K562 (cell line): ENCODE results near the gene SENP7. TPM values are rescaled to one million over a fixed set of nuclear protein-coding genes. Genes with fewer than 3 reads are reported as not detected.

Experiments
- DEAF1 ChIP-seq: fragments of 450-650 bp; formaldehyde crosslinking; IDR thresholded peaks from 2 replicates; pipeline ENCODE4 v1.4.0; 2020; ENCODE audit warnings: mild to moderate bottlenecking, moderate library complexity
- HINFP ChIP-seq: fragments of 450-650 bp; conservative IDR thresholded peaks from 2 replicates; pipeline ENCODE4 v1.6.1; 2016; ENCODE audit warnings: missing genetic modification characterization, low read depth, mild to moderate bottlenecking, control low read depth, missing compliant biosample characterization
- ZKSCAN8 ChIP-seq: fragments of 200-800 bp; sonication (Bioruptor generic); IDR thresholded peaks from 2 replicates; pipeline ENCODE4 v1.6.1; 2016; ENCODE audit warnings: missing genetic modification characterization, missing compliant biosample characterization
- ZNF431 ChIP-seq: sonication (generic); formaldehyde crosslinking; IDR thresholded peaks from 2 replicates; pipeline ENCODE4 v1.8.0; 2022; ENCODE audit warnings: mild to moderate bottlenecking, missing genetic modification reagents
- ZNF644 ChIP-seq: fragments of 200-800 bp; sonication (Bioruptor generic); IDR thresholded peaks from 2 replicates; pipeline ENCODE4 v1.6.1; 2016; ENCODE audit warnings: low read depth, missing genetic modification characterization, missing compliant biosample characterization
- polyA plus RNA-seq, 8 experiments: library from polyadenylated mRNA; depleted of rRNA in 4 of 8; stranded (reverse) in 5 of 8; unstranded in 3 of 8; fragments of >200 nt; fragmentation: Nextera tagmentation in 2 of 8; fragmentation: Illumina TruSeq in 1 of 8; extraction: Ambion mirVana in 2 of 8; extraction: Trizol in 1 of 8; gene quantifications; 2 replicates each; pipeline versions ENCODE4 v1.2.1 to v1.2.3, GENCODE V29; 2011 to 2014; ENCODE audit warnings: inconsistent platforms in 1 of 8, missing spikeins in 1 of 8
- total RNA-seq, 7 experiments: library from RNA; depleted of rRNA in 6 of 7; stranded (reverse); fragments of >200 nt in 6 of 7; fragmentation: Illumina TruSeq in 2 of 7; extraction: Trizol in 2 of 7; gene quantifications; 2 replicates each; pipeline versions ENCODE4 v1.2.1 to v1.2.3, GENCODE V29; 2011 to 2021; ENCODE audit warnings: low replicate concordance in 1 of 7
- TF ChIP-seq, protein P1 (sequence below): sonication (generic); formaldehyde crosslinking; IDR thresholded peaks from 2 replicates; pipeline ENCODE4 v1.8.0; 2023; ENCODE audit warnings: mild to moderate bottlenecking, missing genetic modification reagents

SENP7 gene
- total and polyA plus RNA-seq, 9 of the 15 experiments (the other 6 are each of a cell fraction or from before 2014, with no cell fraction given), result 4.1 to 21.9 (median 10.7) TPM

GRCh38 chr3:101548527-101549105 lies 35.6 kb upstream of the SENP7 start (continued):
- TF ChIP-seq, protein P1, sequence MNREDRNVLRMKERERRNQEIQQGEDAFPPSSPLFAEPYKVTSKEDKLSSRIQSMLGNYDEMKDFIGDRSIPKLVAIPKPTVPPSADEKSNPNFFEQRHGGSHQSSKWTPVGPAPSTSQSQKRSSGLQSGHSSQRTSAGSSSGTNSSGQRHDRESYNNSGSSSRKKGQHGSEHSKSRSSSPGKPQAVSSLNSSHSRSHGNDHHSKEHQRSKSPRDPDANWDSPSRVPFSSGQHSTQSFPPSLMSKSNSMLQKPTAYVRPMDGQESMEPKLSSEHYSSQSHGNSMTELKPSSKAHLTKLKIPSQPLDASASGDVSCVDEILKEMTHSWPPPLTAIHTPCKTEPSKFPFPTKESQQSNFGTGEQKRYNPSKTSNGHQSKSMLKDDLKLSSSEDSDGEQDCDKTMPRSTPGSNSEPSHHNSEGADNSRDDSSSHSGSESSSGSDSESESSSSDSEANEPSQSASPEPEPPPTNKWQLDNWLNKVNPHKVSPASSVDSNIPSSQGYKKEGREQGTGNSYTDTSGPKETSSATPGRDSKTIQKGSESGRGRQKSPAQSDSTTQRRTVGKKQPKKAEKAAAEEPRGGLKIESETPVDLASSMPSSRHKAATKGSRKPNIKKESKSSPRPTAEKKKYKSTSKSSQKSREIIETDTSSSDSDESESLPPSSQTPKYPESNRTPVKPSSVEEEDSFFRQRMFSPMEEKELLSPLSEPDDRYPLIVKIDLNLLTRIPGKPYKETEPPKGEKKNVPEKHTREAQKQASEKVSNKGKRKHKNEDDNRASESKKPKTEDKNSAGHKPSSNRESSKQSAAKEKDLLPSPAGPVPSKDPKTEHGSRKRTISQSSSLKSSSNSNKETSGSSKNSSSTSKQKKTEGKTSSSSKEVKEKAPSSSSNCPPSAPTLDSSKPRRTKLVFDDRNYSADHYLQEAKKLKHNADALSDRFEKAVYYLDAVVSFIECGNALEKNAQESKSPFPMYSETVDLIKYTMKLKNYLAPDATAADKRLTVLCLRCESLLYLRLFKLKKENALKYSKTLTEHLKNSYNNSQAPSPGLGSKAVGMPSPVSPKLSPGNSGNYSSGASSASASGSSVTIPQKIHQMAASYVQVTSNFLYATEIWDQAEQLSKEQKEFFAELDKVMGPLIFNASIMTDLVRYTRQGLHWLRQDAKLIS (CRISPR knock-in tag), result no peak
- TF ChIP-seq DEAF1 (CRISPR knock-in tag), result no peak
- no peak for TF ChIP-seq ZNF644 (tag)
- TF ChIP-seq ZNF431 (CRISPR knock-in tag), result no peak
- no peak for TF ChIP-seq HINFP
- TF ChIP-seq ZKSCAN8 (CRISPR knock-in tag), result no peak
